SK-N-SH (cell line): Measurements from ENCODE around the gene SMARCA2.

Experiments
- CTCF ChIP-seq: fragments of 200-600 bp; sonication (generic); IDR thresholded peaks from 2 replicates; pipeline ENCODE4 v1.6.1; 2017; ENCODE audit warnings: antibody characterized with exemption, mild to moderate bottlenecking, moderate library complexity
- POLR2AphosphoS5 ChIP-seq: IDR thresholded peaks from 2 replicates; pipeline ENCODE4 v1.6.1; 2012; ENCODE audit warnings: low read depth, low read length
- RAD21 ChIP-seq: IDR thresholded peaks from 2 replicates; pipeline ENCODE4 v1.6.1; 2012; ENCODE audit warnings: mild to moderate bottlenecking, low read length
- TAF1 ChIP-seq: IDR thresholded peaks from 2 replicates; pipeline ENCODE4 v1.6.1; 2012; ENCODE audit warnings: low read depth, mild to moderate bottlenecking, low read length, moderate library complexity, borderline replicate concordance

- TF ChIP-seq POLR2AphosphoS5 (no peak), CTCF (no peak), RAD21 (no peak), TAF1 (no peak)
Measured at GRCh38 chr9:2053883-2054845, 39.0 kb downstream of the SMARCA2 start.
